IPS-NIHi7 (cell line): ENCODE data around the gene PDPK1.
"Not testable (repeated sequence)": the region's sequence is repeated elsewhere in the genome, so short reads cannot be mapped to it uniquely, and the experiment has no call there.

Source experiments
- DNase-seq: peaks from one replicate; pipeline ENCODE4 v3.0.0; 2012; ENCODE audit warnings: mixed read lengths; ENCODE audit errors: extremely low spot score

The PDPK1 gene

GRCh38 chr16:2523801-2524231 lies 14.0 kb upstream of the PDPK1 start:
- no peak for DNase-seq

GRCh38 chr16:2524339-2524938 lies 13.4 kb upstream of the PDPK1 start:
- DNase-seq = no peak

- DNase-seq = no peak
Measured at GRCh38 chr16:2526135-2526534, 11.7 kb upstream of the PDPK1 start.

- no peak for DNase-seq
Measured at GRCh38 chr16:2527071-2527783, 10.6 kb upstream of the PDPK1 start.

GRCh38 chr16:2527784-2528100 lies 10.1 kb upstream of the PDPK1 start:
- DNase-seq = no peak

GRCh38 chr16:2528161-2529060 lies 9.4 kb upstream of the PDPK1 start:
- DNase-seq = no peak

- no peak for DNase-seq
Measured at GRCh38 chr16:2529061-2529931, 8.5 kb upstream of the PDPK1 start.

- no peak for DNase-seq
Measured at GRCh38 chr16:2529961-2530628, 7.7 kb upstream of the PDPK1 start.

- no peak for DNase-seq
Measured at GRCh38 chr16:2530629-2531318, 7.0 kb upstream of the PDPK1 start.

GRCh38 chr16:2531371-2531695 lies 6.5 kb upstream of the PDPK1 start, which contains the start of gene CEMP1:
CEMP1 (minus strand) TSS chr16:2531408; CDS start chr16:2531073, 335 bp downstream.
- peak; percentile 35 for DNase-seq

- DNase-seq = peak; percentile 98
Measured at GRCh38 chr16:2531696-2532493, 5.9 kb upstream of the PDPK1 start.

- peak; percentile 55 for DNase-seq
Measured at GRCh38 chr16:2532494-2533141, 5.2 kb upstream of the PDPK1 start.

- DNase-seq = not testable (repeated sequence)
Measured at GRCh38 chr16:2533142-2533755, 4.6 kb upstream of the PDPK1 start.

- no peak for DNase-seq
Measured at GRCh38 chr16:2533912-2534311, 3.9 kb upstream of the PDPK1 start.

GRCh38 chr16:2534335-2534734 lies 3.5 kb upstream of the PDPK1 start:
- not testable (repeated sequence) for DNase-seq

- DNase-seq = no peak
Measured at GRCh38 chr16:2535625-2536013, 2.2 kb upstream of the PDPK1 start.

GRCh38 chr16:2539192-2539844 lies 1.5 kb downstream of the PDPK1 start:
- not testable (repeated sequence) for DNase-seq

- DNase-seq = not testable (repeated sequence)
Measured at GRCh38 chr16:2539845-2540458, 2.1 kb downstream of the PDPK1 start.
